Measurements from ENCODE around the gene GMPPA.

GMPPA gene

GRCh38 chr2:219498280-219499057 lies at the start of gene GMPPA:
Gene GMPPA (plus strand): TSS chr2:219498891. CDS start chr2:219499976, 1,085 bp downstream.
- DNase-seq: peak; percentile 95

DNA sequence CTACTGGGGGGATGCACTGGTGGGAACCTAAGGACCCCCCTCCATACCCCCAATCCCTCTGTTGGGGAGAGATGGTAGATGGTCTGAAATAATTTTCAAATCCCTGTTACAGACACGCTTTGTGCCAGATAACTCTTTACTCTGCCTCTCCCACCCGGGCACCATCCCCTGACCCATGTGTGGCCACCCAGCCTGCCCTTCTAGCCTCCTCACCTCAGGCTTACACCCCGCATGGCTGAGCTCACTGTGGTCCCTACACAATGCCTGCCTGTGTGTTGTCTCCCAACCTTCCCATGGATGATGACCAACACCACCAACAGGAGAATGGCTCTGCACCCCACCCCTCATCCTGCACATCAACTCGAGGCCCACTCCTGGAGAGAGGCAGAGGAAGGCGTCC lies 49.1 kb upstream of the GMPPA start:
- DNase-seq: no peak

DNA sequence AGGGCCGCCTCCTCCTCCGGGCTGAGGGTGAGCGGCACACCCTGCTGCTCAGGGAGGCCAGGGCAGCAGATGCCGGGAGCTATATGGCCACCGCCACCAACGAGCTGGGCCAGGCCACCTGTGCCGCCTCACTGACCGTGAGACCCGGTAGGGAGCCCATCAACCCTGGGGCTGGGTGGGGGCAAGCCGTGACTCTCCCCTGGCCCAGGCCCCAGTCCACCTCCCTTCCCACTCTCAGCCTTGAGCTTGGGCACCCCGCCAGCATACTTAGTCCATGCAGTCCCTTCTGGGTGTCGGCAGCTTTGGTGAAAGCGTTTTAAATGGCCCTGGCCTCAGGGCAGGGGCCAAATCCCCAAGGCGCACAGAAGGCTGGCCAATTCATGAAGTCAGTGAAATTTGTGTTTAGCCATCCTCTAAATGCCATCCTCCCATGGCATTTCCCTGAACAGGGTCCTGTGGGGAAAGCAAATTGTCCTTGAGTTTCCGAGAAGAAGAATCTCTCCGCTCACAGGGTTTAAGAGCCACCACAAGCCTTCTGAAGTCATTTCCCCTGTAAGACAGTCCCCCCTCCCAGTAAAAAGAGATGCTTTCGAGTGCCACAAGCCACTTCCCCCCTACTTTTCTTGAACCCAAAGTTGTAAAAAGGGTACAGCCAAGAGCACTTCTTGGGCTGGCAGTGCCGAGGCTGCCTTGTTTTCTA lies 46.9 kb upstream of the GMPPA start:
- DNase-seq: no peak

- DNase-seq: no peak
These were observed 46.1 kb upstream of the GMPPA start for GRCh38 chr2:219452361-219453317.

DNA sequence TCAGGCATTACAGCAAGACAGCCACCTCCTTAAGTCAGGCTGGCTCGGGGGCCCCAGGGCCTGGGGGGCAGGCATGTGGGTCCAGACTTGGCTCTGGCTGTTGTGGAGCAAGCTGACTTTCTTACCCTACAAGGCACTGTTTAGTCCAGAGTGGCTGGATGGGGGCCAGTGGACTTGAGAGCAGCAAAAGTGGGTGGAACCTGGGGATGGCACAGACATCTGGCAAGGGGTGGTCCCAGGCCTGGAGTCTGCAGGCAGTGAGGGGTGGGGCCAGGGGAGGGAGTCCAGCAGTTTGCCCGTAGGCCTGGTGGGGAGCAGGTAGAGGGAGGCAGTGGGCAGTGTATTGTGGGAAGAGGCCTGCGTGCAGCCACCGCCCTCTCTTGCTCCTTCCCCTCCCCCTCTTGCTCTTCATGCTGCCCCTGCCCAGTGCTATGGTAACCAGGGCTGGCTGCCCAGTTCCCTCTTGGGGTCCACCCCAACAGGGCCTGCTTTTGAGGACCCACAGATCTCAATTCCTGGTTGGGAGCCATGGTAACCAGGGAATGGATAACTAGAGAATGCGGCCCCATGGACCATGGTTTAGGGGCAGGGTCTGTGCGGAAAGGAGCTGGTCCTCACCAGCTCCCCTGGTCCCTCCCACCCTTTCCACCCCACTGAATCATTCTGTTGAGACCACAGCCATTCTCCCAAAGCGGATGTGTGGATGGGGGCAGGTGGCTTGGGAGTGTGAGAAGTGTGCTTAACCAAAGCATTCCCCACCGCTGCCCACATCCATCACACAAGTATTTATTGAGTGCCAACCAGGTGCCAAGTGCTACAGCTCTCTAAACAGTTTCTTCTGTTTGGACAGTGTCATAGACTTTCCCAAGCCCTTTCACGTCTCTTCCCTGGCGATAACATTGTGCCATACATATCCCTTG lies 44.8 kb upstream of the GMPPA start:
- DNase-seq: peak; percentile 32

DNA sequence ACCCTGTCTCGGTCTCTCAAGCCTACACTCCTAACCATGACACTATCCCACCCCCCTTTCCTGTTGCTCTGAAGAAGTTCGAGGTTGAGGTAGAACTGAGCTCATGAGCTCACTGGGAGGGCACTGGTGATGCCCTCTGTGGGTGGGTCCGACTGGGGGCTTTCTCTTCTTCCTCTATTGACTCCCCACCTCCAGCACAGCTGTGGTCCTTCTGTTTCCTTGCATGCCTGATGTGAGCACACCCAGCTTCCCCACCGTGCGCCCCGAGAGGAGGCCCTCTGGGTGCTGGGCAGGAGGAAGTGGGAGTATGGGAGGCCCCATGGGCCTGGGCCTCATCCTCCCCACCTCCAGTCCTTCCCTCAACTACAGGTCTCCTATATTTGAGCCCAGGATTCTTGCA lies 43.1 kb upstream of the GMPPA start:
- DNase-seq: no peak

- no peak for DNase-seq
These were observed 40.8 kb upstream of the GMPPA start for GRCh38 chr2:219457784-219458369.

DNA sequence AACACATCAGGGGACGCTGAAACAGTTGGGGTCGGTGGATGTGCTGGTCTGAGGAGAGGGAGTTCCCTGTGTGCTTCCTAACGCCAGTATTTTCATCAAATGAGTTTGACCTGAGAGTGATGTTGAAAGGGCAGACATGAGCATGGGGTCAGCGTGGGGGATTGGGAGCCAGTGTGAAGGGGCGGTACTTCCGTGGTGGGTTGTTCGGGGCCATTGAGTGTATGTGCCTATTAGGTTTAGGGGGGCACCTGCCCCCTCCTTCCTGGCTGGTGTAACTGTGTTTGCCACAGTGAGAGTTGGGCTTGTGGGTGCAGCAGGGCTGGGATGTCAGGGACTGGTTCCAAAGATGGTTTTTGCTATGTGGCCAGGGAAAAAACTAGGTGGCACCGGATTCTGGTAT lies 39.7 kb upstream of the GMPPA start:
- DNase-seq: no peak

GRCh38 chr2:219459460-219460311 lies 39.0 kb upstream of the GMPPA start:
- no peak for DNase-seq

DNA sequence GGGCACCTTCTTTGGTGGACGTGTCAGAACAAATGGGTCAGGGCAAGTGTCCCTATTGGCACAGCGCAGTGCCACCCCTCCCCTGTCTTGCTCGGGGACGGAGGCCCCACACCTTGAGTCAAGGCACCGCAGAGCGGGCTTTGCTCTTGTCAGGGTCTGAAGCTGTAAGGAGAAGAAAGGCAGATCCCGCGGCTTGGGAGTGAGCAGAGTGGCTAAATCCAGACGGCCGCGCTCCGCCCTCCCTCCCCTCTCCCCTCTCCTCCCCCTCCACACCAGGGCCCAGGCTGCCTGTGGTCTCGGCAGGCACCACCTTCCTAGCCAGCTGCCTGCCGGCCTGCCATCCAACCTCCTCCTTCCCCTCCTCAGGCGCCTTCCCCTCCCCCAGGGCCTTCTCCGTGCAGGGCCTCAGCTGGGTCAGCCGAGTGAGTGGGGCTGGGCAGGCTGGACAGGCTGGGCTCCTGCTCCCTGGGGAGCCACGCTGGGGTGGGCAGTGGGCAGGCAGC lies 38.2 kb upstream of the GMPPA start:
- peak; percentile 71 for DNase-seq

DNA sequence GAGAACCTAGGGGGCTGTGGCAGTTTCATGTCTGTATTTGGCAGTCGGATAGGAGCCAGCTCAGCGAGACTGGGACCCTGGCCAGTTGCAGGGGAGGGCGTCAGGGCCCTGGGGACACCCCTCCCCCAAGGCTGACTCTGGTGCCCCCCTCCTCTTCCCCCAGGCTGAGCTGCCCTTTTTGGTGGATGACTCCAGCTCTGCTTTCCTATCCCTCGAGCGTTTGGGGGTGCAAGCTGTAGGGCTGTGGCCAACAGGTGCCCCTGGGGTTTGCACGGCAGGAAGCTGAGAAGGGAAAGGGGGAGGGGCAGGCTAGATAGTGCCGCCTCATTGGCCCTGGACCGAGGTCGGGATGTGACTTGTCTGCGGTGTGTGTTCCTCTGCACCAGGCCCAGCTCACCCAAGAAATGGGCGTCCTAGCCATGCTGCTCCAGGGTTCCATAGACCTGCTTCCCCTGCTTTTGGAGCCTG lies 37.6 kb upstream of the GMPPA start:
- peak; percentile 39 for DNase-seq

- DNase-seq: no peak
These were observed 37.0 kb upstream of the GMPPA start for GRCh38 chr2:219461669-219462068.

DNA sequence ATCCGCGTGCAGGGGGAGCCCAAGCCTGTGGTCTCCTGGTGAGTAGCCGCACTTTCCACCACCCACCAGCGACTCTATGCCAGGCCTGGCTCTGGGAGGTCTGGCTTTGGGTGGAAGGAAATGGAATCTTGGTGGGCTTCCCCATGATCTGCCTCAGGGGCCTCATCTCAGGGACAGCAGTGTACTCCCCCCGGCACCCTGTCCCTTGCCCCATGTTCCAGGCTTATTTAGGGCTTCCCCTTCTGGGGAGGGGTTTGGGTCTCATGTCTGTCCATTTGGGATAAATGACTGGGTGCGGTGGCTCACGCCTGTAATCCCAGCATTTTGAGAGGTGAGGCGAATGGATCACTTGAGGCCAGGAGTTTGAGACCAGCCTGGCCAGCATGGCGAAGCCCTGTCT lies 36.3 kb upstream of the GMPPA start:
- DNase-seq: no peak

DNA sequence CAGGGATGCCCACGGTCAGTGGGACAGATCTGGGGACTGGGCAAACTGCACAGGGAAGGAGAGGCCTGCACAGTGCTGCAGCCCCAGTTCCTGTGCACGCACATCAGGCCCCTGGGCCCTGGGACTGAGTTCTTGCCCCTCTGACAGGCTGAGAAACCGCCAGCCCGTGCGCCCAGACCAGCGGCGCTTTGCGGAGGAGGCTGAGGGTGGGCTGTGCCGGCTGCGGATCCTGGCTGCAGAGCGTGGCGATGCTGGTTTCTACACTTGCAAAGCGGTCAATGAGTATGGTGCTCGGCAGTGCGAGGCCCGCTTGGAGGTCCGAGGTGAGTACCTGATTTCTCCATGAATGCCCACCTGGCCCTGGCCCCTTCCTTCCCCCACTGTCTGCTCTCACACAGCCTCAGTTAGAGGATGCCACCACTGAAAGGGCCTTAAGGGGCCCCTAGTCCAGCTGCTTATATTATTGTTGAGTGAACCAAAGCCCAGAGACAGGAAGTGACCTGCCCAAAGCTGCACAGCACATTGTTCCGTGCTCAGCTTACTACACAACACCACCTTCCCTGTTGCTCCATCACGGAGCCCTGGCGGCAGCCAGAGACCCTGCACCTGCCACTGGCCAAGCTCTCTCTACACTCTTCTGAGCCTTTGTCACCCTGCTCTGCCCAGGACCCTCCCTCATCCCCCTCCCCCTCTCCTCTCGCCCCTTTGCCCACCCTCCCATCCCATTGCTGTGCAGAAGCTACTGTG lies 34.2 kb upstream of the GMPPA start:
- no peak for DNase-seq

GRCh38 chr2:219465659-219466561 lies 32.8 kb upstream of the GMPPA start:
- DNase-seq: no peak

DNA sequence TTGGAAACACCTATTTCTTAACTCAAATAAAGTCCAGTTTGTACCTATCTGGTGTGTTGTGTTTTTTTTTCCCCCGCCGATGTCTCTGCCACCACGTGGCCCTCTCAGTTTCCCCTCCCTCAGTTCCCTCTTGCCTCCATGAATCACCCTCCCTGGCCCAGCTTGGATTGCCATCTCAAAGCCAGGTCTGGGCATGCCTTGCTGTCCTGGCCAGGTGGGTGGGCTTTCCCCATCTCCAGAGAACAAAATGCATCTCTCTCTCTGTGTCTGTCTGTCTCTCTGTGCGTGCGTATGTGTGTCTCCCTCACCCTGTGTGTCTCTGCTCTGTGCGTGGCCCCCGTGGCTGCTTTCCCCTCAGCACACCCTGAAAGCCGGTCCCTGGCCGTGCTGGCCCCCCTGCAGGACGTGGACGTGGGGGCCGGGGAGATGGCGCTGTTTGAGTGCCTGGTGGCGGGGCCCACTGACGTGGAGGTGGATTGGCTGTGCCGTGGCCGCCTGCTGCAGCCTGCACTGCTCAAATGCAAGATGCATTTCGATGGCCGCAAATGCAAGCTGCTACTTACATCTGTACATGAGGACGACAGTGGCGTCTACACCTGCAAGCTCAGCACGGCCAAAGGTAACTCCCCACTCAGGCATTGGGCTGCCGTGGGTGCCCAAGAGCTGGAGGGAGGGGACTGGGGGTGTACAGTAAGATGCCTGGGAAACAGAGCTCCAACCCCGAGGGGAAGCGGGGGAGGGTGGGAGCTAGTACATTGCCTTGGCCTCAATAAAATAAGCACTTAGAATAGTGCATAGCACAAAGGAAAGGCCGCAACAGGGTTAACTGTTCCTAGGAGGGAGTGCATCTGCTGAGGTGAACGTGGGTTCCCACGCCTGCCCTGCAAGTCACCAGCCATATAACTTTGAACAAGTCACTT lies 31.6 kb upstream of the GMPPA start:
- DNase-seq: no peak

GRCh38 chr2:219467736-219468075 lies 31.0 kb upstream of the GMPPA start:
- DNase-seq: no peak
